ENCODE measurements around the gene WT1. TPM values are rescaled to one million over a fixed set of nuclear protein-coding genes. Genes with fewer than 3 reads are reported as not detected.

The WT1 gene
- total and polyA plus RNA-seq, 4 donors = 0.05 to 0.06 TPM; not detected in 2

DNA sequence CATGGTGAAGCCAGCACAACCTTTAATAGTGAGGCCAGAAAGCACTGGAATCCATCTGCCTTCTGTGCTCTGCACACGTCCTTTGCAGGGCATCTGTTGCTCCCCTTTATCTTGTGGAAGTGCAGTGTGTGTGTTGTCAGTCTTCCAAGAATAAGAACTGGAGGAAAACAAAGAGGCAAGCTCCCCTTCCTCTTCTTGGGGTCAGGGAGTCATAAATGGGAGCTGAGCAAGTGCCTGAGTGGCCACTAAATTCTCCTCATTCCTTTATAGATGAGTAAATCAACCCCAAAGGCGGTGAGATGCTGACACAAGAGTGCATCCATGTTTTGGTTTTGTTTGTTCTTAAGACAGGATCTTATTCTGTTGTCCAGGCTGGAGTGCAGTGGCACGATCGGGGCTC lies 38.3 kb downstream of the WT1 start (continued):
- TF ChIP-seq HNF4A (conservative IDR thresholded peaks at IDR 0.05) (no peak), RXRA (IDR thresholded peaks at IDR 0.05) (no peak), YY1 (IDR thresholded peaks at IDR 0.05) (no peak)
- TF ChIP-seq, protein P1, sequence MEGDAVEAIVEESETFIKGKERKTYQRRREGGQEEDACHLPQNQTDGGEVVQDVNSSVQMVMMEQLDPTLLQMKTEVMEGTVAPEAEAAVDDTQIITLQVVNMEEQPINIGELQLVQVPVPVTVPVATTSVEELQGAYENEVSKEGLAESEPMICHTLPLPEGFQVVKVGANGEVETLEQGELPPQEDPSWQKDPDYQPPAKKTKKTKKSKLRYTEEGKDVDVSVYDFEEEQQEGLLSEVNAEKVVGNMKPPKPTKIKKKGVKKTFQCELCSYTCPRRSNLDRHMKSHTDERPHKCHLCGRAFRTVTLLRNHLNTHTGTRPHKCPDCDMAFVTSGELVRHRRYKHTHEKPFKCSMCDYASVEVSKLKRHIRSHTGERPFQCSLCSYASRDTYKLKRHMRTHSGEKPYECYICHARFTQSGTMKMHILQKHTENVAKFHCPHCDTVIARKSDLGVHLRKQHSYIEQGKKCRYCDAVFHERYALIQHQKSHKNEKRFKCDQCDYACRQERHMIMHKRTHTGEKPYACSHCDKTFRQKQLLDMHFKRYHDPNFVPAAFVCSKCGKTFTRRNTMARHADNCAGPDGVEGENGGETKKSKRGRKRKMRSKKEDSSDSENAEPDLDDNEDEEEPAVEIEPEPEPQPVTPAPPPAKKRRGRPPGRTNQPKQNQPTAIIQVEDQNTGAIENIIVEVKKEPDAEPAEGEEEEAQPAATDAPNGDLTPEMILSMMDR (IDR thresholded peaks at IDR 0.05; ENCODE audit: low read depth, low read length, missing input control) = no peak

DNA sequence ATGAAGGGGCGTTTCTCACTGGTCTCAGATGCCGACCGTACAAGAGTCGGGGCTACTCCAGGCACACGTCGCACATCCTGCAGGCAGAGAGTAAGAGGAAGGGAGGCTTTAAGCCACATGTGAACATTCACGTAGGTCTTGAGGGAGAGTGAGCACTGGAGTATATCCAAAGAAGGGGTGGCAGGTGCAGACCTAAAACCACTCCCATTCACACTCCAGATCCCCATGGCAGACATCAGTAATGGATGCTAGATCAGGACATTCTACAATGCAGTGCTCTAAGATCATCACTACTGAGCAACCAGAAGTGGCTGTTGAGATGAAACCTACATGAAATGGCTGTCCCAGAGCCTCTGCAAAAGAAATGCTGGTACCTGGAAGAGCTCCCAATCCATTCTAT lies 39.0 kb downstream of the WT1 start:
- H3K27ac ChIP-seq (ENCODE audit: low read depth in 1 of 2, low read length in 2 of 2) = no peak overlapping the region
- no peak overlapping the region for H3K4me3 ChIP-seq (ENCODE audit: low read depth in 1 of 3, low read length in 3 of 3)
- H3K9ac ChIP-seq (ENCODE audit: low read depth in 1 of 2, low read length in 2 of 2) = no peak overlapping the region
- TF ChIP-seq SP1 (IDR thresholded peaks at IDR 0.05) = no peak
- no peak for TF ChIP-seq FOXA1 (IDR thresholded peaks at IDR 0.05)
- TF ChIP-seq, protein P2, sequence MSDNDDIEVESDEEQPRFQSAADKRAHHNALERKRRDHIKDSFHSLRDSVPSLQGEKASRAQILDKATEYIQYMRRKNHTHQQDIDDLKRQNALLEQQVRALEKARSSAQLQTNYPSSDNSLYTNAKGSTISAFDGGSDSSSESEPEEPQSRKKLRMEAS (IDR thresholded peaks at IDR 0.05) = no peak
- TF ChIP-seq, protein P3, sequence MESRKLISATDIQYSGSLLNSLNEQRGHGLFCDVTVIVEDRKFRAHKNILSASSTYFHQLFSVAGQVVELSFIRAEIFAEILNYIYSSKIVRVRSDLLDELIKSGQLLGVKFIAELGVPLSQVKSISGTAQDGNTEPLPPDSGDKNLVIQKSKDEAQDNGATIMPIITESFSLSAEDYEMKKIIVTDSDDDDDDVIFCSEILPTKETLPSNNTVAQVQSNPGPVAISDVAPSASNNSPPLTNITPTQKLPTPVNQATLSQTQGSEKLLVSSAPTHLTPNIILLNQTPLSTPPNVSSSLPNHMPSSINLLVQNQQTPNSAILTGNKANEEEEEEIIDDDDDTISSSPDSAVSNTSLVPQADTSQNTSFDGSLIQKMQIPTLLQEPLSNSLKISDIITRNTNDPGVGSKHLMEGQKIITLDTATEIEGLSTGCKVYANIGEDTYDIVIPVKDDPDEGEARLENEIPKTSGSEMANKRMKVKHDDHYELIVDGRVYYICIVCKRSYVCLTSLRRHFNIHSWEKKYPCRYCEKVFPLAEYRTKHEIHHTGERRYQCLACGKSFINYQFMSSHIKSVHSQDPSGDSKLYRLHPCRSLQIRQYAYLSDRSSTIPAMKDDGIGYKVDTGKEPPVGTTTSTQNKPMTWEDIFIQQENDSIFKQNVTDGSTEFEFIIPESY (IDR thresholded peaks at IDR 0.05) = no peak
- no peak for TF ChIP-seq GABPA (IDR thresholded peaks at IDR 0.05 in 1 of 2, conservative IDR thresholded peaks at IDR 0.05 in 1 of 2)
- TF ChIP-seq RXRA (IDR thresholded peaks at IDR 0.05) = no peak
- no peak for TF ChIP-seq TAF1 (conservative IDR thresholded peaks at IDR 0.05)
- TF ChIP-seq YY1 (IDR thresholded peaks at IDR 0.05) = no peak
- no peak for DNase-seq (ENCODE audit: low spot score)
- 83% methylated on average over 7 of the region's 7 CpGs for WGBS
- H3K36me3 ChIP-seq (ENCODE audit: control insufficient read depth in 4 of 4, insufficient read depth in 3 of 4, low read depth in 1 of 4, low read length in 3 of 4) = no peaks in the 10 kb centered on the region
- no peaks in the 10 kb centered on the region for H3K4me1 ChIP-seq (ENCODE audit: control insufficient read depth in 4 of 4, insufficient read depth in 4 of 4, low read length in 3 of 4)
- no peaks in the 10 kb centered on the region for H3K9me3 ChIP-seq (ENCODE audit: control insufficient read depth in 4 of 4, low read length in 3 of 4)
- peaks cover 0 to 17% (median 1%) of the 10 kb centered on the region in 4 donors for H3K27me3 ChIP-seq (ENCODE audit: control insufficient read depth in 4 of 4, insufficient read depth in 4 of 4, low read length in 3 of 4)

DNA sequence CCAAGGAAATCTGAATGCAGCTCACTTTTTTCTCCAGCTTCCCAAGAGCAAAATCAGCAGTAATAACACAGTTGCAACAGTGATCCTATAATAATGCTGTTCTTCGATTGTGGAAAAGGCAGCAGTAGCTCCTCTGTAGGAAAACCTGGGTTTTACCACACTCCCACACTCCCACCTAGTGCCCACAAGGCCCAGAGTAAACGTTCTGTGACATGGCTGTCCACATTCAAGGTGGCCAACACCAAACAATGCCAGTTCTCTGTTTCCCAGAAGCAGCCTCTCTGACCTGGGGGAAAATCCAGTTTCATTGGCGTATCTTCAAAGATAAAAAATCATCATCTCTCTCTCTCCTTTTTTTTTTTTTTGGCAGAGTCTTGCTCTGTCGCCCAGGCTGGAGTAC lies 40.2 kb downstream of the WT1 start:
- Histone ChIP-seq H3K9me3 (ENCODE audit: control insufficient read depth in 4 of 4, low read length in 3 of 4) (no peaks in the 10 kb centered on the region), H3K4me1 (ENCODE audit: control insufficient read depth in 4 of 4, insufficient read depth in 4 of 4, low read length in 3 of 4) (no peaks in the 10 kb centered on the region), H3K27ac (ENCODE audit: low read depth in 1 of 2, low read length in 2 of 2) (no peak overlapping the region), H3K27me3 (ENCODE audit: control insufficient read depth in 4 of 4, insufficient read depth in 4 of 4, low read length in 3 of 4) (peaks cover 0 to 8% (median 1%) of the 10 kb centered on the region in 4 donors), H3K9ac (ENCODE audit: low read depth in 1 of 2, low read length in 2 of 2) (no peak overlapping the region), H3K36me3 (ENCODE audit: control insufficient read depth in 4 of 4, insufficient read depth in 3 of 4, low read depth in 1 of 4, low read length in 3 of 4) (no peaks in the 10 kb centered on the region), H3K4me3 (ENCODE audit: low read depth in 1 of 3, low read length in 3 of 3) (no peak overlapping the region)
- TF ChIP-seq RAD21 (IDR thresholded peaks at IDR 0.05) = no peak
- TF ChIP-seq, protein P4, sequence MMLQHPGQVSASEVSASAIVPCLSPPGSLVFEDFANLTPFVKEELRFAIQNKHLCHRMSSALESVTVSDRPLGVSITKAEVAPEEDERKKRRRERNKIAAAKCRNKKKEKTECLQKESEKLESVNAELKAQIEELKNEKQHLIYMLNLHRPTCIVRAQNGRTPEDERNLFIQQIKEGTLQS (IDR thresholded peaks at IDR 0.05) = no peak
- no peak for TF ChIP-seq JUND (IDR thresholded peaks at IDR 0.05)
- TF ChIP-seq GABPA (IDR thresholded peaks at IDR 0.05 in 1 of 2, conservative IDR thresholded peaks at IDR 0.05 in 1 of 2) = no peak
- no peak for TF ChIP-seq TAF1 (conservative IDR thresholded peaks at IDR 0.05)
- no peak for TF ChIP-seq SP1 (IDR thresholded peaks at IDR 0.05)
- TF ChIP-seq EGR1 (IDR thresholded peaks at IDR 0.05; ENCODE audit: low read depth in 2 of 2) = no peak
- TF ChIP-seq FOXA1 (IDR thresholded peaks at IDR 0.05) = no peak
- TF ChIP-seq, protein P1 (IDR thresholded peaks at IDR 0.05; ENCODE audit: low read depth, low read length, missing input control) = no peak
- TF ChIP-seq NR2F2 (IDR thresholded peaks at IDR 0.05) = no peak
- DNase-seq (ENCODE audit: low spot score) = no peak
- 60% methylated on average over 4 of the region's 4 CpGs for WGBS

Data from liver (tissue), 9 donors.